ENCODE results near the gene KCNMA1. TPM values are rescaled to one million over a fixed set of nuclear protein-coding genes. Genes with fewer than 3 reads are reported as not detected.

KCNMA1 gene
- total and polyA plus RNA-seq, 9 of the 15 experiments (the other 6 are each of a cell fraction or from before 2014, with no cell fraction given) = 0.01 to 0.95 (median 0.15) TPM; not detected in 4

DNA sequence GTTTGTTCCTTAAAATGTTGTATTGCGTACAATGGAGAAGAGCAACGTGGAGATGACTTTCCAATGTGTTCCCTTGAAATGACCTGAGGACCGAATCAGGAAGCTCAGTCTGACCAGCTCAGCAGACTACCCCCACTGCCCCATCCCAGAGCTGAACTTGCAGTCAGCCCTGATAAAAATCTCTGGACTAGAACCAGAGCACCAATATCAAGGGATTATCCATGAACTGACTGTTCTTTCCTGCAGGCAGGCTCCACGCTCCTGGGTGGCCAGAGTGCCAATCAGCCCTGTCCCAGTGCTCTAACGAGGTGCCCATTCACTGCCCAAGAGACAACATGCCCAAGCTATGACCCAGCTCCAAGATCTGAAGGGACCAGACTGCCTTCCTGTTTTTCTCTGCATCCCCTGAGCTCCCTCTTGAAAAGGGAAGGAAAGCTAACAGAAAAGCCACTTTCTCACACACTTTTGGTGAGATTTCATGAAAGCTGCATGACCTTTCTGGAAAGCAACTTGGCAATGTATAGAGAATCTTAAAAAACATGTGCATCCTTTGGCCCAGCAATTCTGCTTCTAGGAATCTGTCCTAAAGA lies 130.2 kb downstream of the KCNMA1 start:
- no peaks in the 10 kb centered on the region for H3K9me1 ChIP-seq (ENCODE audit: control insufficient read depth, insufficient read depth, low read length)
- no peak overlapping the region for H3K4me2 ChIP-seq (ENCODE audit: insufficient read depth, low read length)
- TF ChIP-seq CBFB (CRISPR knock-in tag; IDR thresholded peaks at IDR 0.05) = no peak
- no peak for TF ChIP-seq ELF4 (CRISPR knock-in tag; IDR thresholded peaks at IDR 0.05)
- no peak for TF ChIP-seq NFIC (IDR thresholded peaks at IDR 0.05)
- TF ChIP-seq TAL1 (IDR thresholded peaks at IDR 0.05) = no peak
- no peak for TF ChIP-seq HEY1 (CRISPR knock-in tag; IDR thresholded peaks at IDR 0.05; ENCODE audit: borderline replicate concordance)
- TF ChIP-seq ADNP (tag; IDR thresholded peaks at IDR 0.05) = no peak
- no peak for TF ChIP-seq NUFIP1 (IDR thresholded peaks at IDR 0.05; ENCODE audit: partially characterized antibody)
- TF ChIP-seq PHF21A (IDR thresholded peaks at IDR 0.05; ENCODE audit: borderline replicate concordance, low read depth) = no peak
- no peak for TF ChIP-seq E2F3 (CRISPR knock-in tag; IDR thresholded peaks at IDR 0.05)
- no peak for TF ChIP-seq FUS (optimal IDR thresholded peaks at IDR 0.05; ENCODE audit: low read depth, low read length)
- TF ChIP-seq PRMT5 (CRISPR knock-in tag; IDR thresholded peaks at IDR 0.05) = no peak
- TF ChIP-seq MBD2 (IDR thresholded peaks at IDR 0.05; ENCODE audit: borderline replicate concordance, low read depth) = no peak
- H3K9ac ChIP-seq (ENCODE audit: insufficient read depth in 1 of 2, low read depth in 2 of 2, low read length in 2 of 2) = no peak overlapping the region
- under 1% methylated on average over 5 of the region's 5 CpGs for WGBS (ENCODE audit: insufficient coverage, low coverage, missing lambda C conversion rate)
- in situ Hi-C loops (cut with MboI) (no loop called here), intact Hi-C loops (cut with micrococcal nuclease) (no loop called here)
- ATAC-seq (no peak), FAIRE-seq (no peak), DNase-seq (ENCODE audit: extremely low read depth in 1 of 4, low spot score in 3 of 4) (no peak)
- POLR2A ChIA-PET = no interaction called here
- H3K4me3 ChIP-seq = no peak overlapping the region
- no peak overlapping the region for H3K27ac ChIP-seq (ENCODE audit: extremely low read depth, low read depth, low read length)
- H3K9me3 ChIP-seq (replicated peaks; ENCODE audit: control insufficient read depth, insufficient read depth, low read depth, low read length) = no peaks in the 10 kb centered on the region
- H3K4me1 ChIP-seq (replicated peaks in 1 of 2; ENCODE audit: control insufficient read depth in 2 of 2, insufficient read depth in 2 of 2, low read length in 2 of 2) = no peaks in the 10 kb centered on the region
- no peak overlapping the region for H2AFZ ChIP-seq (ENCODE audit: low read depth, low read length)
- H4K20me1 ChIP-seq (replicated peaks; ENCODE audit: control insufficient read depth, insufficient read depth, low read length) = no peaks in the 10 kb centered on the region
- H3K36me3 ChIP-seq (ENCODE audit: control insufficient read depth, insufficient read depth, low read length) = no peaks in the 10 kb centered on the region
- CTCF ChIA-PET (ENCODE audit: low intra/inter-chr PET ratio) = no interaction called here
- BruUV-seq (replicated peaks) = no TSS peak
- H3K79me2 ChIP-seq (ENCODE audit: control insufficient read depth, insufficient read depth, low read length) = no peaks in the 10 kb centered on the region
- H3K27me3 ChIP-seq (ENCODE audit: control insufficient read depth in 2 of 2, insufficient read depth in 2 of 2, low read length in 2 of 2) = peaks cover 4 to 7% of the 10 kb centered on the region in 2 experiments; a peak in 1 of 5 replicates
